HG03439 (cell line): ENCODE results near the gene LY6G6C.
A peak's percentile ranks its signal among the peaks of the same experiment; 100 is the strongest.
"Not testable (repeated sequence)": the region's sequence is repeated elsewhere in the genome, so short reads cannot be mapped to it uniquely, and the experiment has no call there.

ENCODE experiments used
- ATAC-seq: cut with Tn5 transposase; IDR thresholded peaks from one replicate; pipeline ENCODE4 v1.9.1; 2021; ENCODE audit warnings: mild to moderate bottlenecking, moderate library complexity; ENCODE audit not compliant: unreplicated experiment

Gene LY6G6C

DNA sequence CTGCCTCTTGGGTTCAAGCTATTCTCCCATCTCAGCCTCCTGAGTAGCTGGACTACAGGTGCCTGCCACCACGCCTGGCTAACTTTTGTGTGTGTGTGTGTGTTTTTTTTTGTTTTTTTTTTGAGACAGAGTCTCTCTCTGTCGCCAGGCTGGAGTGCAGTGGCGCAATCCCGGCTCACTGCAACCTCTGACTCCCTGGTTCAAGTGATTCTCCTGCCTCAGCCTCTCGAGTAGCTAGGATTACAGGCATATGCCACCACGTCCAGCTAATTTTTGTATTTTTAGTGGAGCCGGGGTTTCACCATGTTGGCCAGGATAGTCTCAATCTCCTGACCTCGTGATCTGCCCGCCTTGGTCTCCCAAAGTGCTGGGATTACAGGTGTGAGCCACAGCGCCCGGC lies 12.4 kb downstream of the LY6G6C start:
- ATAC-seq, result not testable (repeated sequence)

DNA sequence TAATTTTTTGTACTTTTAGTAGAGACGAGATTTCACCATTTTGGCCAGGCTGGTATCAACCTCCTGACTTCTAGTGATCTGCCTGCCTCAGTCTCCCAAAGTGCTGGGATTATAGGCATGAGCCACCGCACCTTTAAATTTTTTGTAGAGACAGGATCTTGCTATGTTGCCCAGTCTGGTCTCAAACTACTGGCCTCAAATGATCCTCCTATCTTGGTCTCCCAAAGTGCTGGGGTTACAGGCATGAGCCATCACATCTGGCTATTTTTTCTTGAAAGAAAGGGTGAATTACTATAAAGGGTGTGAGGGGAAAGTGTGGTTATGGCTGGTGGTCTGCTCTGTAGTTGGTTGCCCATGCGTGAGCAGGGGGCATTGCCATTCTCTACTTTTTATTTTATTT lies 13.3 kb downstream of the LY6G6C start:
- no peak for ATAC-seq

DNA sequence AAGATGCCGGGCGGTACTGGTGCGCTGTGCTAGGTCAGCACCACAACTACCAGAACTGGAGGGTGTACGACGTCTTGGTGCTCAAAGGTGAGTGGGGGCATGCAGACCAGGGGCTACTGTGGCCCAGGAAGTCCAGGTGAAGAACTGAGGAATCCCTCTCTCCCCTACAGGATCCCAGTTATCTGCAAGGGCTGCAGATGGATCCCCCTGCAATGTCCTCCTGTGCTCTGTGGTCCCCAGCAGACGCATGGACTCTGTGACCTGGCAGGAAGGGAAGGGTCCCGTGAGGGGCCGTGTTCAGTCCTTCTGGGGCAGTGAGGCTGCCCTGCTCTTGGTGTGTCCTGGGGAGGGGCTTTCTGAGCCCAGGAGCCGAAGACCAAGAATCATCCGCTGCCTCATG lies 13.8 kb downstream of the LY6G6C start:
- ATAC-seq, result no peak

DNA sequence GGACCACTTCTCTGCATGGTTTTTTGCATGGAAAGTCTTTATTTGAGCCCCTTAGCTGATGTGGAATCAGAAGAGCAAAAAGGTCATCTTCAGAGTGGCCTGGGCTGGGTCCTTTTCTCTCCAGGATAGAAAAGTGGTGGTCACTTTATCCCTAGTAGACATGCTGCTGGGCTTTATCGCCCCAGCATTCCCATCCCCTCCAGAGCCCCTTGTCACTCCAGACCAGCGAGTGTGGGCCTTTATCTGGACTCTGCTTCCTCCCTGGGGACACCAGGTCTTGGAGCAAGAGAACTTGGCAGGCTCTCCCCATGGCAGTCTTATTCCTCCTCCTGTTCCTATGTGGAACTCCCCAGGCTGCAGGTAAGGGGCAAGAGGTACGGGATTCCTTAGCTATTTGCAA lies 14.9 kb downstream of the LY6G6C start, which contains the start of gene LY6G6F:
Gene LY6G6F, plus strand, starts transcription at position 268 of the 400 bp plus-strand sequence. Its CDS starts 41 bp downstream, at position 309.
- ATAC-seq, result no peak

DNA sequence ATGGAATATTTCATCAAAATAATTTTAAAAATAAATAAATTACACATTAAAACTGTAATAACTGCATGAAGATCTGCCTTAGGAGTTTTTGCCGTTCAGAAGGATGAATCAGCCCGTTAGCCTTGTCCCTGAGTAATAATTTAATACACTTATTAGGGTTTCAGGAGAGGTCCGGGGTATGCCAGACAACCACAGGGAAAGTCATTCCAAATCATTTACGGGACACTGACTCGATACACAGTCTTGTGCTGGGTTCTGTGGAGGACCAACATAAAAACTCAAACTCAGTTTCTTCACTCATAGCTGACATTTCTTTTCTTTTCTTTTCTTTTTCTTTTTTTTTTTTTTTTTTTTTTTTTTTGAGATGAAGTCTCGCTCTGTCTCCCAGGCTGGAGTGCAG lies 15.6 kb downstream of the LY6G6C start:
- ATAC-seq, result no peak

DNA sequence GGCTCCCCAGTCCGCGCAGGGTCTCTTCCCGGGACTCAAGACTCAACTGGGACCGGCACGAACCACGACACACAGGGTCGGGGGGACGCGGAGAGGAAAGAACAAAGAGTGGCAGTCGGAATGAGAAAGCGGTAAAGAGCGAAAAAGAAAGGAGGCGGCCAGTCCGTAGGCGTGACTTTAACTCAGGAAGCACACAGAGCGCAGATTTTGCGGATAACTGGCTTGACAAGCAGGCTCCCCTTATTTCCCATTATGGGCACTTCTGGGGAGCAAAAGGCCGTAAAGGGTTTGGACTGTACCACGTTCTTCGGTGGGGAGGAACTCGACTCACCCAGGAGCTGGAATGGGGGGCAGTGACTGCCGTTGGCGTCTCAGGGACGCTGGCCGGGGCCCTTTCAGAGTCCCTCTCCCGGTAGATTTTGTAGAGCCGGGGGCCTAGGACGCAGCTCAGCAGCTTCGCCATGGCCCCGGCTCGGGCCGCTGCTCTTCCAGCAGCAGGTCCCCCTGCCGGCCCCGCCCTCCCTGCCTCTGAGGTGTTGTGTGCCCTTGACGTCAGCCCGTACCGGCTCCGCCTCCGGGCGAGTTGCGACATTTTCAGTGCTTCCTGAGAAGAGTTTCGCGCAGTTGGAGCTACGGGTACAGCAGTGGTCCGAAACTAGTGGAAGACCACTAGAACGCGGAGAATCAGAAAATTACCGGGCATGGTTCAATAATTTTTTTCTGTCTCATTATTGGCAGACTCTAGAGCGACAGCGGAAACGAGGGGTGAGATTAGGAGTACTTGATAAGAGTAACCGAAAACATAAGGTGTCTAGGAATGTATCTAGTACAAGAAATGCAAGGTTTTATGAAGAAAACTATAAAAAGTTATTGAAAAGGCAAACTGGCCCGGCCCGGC lies 18.5 kb downstream of the LY6G6C start, which contains the start of gene ABHD16A:
Gene ABHD16A, minus strand, starts transcription at position 506 of the 898 bp plus-strand sequence. Its CDS starts 43 bp downstream, at position 463.
- ATAC-seq, result peak; percentile 79

DNA sequence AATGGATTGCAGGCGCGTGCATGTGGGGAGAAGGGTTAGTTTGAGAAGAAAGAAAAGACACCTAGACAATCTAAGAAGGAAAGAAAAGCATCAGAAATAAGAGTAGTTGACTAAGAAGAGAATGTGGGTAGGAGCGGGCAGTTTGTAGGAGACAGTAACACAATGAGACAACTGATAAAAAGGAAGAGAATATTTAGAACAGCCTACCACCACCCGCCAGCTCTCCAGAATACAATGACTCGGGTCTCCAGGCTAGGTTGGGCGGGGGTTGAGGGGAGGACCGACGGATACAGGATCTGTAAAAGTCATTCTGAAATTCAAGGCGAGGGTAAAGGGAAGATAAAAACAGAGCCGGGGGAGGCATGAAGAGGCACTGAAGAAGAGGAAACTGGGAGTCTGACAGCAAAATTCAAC lies 19.1 kb downstream of the LY6G6C start:
- ATAC-seq, result no peak

DNA sequence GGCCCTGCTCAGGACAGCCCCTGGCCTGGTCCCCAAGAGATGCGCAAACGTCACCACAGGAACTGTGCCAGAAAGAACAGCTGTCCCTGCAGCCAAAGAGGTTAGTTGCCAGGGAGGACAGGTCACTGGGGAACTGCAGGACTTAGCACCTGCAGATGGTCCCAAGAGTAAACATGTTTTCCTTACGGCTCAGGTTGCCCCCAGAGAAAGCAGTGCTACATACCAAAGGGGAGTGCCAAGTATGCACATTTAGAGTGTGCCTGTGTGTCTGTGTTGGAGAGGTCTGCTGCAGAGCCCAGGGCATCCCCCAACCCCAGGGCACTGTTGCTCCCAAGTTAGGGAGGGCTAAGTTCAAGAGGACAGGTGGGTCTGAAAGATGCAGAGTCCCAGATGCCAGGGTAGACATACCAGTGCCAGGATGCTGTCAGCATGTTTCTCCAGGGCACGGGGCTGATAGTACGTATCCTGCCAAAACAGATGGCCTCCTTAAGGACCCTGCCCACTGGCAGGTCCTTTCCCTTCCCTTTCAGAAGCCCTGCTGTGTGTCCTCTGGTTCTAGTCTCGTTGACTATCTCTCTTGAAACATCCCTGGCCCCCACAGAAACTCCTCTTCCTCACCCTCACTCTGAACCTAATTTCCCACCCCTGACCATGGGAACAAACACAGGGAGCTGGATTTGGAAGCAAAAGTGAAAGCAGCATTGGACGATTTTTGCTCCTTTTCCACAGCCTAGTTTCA lies 19.7 kb downstream of the LY6G6C start:
- no peak for ATAC-seq

DNA sequence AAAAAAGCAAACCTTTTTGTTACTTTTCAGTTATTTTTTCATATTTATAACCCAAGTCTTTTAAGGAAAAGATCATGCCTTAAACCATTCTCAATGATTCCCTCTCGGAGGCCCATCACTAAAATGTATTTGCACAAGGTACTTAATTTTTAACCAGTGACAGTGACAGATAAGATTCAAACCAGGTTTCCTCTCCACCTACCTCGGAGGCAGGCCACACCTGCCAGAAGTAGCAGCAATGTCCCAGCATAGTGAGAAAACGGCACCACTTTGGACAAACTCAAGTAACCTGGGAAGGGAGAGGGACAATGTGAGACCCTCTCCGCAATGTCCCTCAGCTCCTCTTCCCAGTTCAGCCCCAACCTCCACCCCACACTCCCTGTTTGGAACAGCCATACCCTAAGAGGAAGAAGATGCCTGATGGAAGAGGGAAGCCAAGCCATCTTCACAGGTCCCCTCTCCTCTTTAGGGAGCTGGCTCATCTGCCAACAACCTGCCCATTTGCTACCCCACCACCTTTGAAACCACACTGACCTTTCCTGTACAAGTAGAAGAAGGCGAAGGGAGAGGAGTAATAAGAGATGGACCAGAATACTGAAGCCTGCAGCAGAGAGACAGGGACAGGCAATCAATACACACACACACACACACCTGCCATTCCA lies 20.7 kb downstream of the LY6G6C start:
- ATAC-seq, result no peak

DNA sequence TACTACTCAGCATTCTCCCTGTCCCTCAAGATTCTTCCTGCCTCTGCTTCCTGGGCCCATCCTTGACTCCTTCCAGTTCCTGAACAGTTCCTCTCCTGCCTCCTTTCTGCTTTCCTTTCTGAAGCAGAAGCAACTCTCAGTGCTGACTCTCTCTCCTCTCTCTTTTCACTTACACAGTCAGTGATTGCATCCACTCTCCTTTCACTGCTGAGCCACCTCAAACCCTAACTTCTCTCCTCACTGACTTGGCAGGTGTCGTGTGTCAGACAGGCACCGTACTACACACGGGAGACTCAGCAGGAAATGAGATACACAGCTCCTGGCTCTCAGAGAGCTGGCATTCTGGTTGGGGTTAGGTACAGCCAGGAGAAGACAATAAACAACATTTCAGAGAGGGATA lies 24.0 kb downstream of the LY6G6C start:
- ATAC-seq, result no peak

DNA sequence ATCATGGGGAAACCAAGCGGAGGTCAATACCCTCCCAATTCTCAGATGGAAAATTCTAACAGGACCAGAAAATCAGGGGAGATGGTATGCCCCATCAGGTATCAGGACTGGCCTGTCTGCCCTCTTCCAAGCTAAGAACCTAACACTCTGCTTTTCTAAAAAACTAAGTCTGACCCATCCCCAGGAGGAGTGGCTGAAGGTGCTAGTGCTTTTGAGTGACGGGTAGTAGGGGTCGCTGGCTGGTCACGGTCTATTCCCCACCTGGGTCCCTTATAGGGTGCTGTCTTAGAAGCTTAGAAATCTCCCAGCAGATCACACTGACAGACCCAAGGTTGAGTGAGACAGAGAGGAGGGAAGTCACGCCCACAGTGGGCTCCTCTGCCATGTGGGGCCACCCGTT lies 28.0 kb downstream of the LY6G6C start:
- ATAC-seq, result no peak

DNA sequence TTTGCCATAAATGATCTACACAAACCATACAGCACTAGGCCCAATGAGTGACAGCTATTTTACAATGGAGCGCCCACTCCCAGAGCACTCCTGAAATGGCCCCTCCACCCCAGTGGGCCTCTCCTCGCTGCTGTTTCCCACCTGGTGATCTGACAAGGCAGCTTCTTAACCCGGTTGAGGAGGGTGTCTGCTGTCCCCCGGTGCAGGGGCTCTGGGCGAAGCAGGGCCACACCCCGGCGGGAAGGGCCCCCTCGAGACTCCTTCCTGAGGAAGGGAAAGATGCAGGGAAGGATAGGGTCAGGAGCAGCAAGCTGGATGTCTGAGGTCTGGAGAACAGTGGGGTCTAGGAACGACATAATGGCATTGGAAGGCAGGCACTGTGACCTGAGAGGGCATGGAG lies 28.7 kb downstream of the LY6G6C start:
- ATAC-seq, result no peak

DNA sequence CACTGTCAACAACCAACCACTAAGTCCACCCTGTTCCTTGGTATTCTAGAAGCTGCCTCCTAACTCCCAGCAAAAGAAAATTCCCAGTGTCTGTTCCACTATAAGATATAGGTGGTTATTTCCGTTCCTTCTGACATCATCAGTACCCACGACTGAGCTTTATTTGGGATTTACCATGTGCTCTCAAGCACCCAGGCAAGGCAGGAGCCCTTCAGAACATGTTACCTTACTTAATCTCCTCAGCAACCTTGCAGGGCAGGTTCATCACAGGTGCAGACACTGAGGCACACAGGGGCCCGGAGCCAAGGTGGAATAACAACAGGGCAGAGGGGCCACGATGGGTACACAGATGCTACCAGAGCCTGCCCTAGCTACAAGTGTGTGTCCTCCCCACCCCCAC lies 29.2 kb downstream of the LY6G6C start:
- no peak for ATAC-seq

DNA sequence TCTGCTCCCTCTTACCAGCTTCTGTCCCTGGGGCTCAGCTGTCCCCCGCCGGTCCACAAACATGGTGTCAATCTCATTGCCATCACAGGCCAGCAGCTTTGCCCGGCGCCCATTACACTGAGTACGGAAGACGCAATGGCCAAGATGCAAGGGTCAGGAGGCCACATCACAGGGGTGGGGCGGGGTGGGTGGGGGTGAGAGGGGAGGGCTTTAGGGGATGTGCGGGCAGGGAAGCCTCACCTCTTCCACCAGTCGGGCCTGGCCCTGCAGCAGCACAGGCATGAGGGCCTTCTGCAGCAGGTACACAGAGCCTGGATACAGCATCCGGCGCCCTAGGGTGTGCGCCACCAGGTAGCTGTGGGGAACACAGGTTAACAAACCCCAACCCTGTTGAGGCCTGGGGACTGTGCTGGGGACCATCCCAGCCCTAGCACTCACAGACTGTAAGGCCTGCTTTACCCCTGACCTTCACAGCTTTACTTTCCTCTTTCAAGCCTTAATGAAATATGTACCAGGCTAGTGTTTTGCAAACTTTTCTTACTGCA lies 29.9 kb downstream of the LY6G6C start:
- no peak for ATAC-seq

DNA sequence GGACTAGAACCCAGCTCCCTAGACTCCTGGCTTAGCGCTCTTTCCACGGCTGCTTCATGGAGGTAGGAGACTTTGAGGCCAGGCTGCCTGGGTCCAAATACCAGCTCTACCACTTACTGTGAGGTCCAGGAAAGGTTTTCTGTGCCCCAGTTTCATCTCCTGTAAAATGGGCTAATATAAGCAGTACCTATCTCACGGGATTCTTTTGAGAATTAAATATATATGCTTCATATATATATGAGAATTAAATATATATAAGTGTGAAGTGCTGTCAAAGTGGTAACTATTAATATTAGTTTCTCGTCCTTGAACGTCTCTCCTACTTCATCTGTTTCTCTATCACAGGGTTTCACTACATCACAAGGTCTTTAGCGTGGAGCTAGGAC lies 30.5 kb downstream of the LY6G6C start:
- no peak for ATAC-seq

DNA sequence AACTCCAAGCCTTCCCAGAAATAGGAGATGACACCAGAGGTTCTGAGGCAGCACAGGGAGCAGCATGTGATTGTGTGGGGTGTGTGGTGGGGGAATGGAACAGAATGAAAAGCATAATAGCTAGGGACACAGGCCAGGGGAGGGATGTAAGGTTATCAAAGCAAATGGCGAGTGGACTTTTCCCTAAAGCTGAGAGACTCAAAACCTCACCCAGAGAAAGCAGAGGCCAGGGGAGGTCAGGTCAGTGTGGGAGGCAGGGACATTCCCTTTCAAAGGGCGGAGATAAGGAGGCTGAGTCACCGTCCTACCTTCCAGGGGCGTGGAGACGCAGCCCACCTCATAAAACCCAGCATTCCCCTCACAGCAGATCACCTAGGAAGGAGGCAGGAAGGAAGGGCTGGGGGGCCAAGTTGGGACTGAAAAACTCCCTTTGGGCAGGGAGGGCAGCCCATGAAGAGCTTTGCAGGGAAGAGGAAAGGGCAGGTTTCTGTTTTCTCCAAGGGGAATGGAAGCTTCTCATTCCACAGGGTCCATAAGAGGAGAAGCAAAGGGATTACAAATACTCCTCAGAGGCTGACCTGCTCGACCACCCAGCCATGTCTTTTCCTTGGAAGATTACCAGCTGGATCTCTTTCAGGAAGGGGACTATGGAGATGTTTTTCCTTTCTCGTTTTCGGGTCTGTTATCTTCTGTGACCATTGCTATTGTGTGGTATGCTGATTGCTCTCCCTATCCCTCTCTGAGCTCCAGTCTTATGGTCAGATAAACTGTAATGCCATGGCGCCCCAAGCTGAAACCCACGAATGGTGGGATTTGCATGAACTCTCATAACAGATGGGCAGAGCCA lies 31.1 kb downstream of the LY6G6C start:
- ATAC-seq, result no peak

DNA sequence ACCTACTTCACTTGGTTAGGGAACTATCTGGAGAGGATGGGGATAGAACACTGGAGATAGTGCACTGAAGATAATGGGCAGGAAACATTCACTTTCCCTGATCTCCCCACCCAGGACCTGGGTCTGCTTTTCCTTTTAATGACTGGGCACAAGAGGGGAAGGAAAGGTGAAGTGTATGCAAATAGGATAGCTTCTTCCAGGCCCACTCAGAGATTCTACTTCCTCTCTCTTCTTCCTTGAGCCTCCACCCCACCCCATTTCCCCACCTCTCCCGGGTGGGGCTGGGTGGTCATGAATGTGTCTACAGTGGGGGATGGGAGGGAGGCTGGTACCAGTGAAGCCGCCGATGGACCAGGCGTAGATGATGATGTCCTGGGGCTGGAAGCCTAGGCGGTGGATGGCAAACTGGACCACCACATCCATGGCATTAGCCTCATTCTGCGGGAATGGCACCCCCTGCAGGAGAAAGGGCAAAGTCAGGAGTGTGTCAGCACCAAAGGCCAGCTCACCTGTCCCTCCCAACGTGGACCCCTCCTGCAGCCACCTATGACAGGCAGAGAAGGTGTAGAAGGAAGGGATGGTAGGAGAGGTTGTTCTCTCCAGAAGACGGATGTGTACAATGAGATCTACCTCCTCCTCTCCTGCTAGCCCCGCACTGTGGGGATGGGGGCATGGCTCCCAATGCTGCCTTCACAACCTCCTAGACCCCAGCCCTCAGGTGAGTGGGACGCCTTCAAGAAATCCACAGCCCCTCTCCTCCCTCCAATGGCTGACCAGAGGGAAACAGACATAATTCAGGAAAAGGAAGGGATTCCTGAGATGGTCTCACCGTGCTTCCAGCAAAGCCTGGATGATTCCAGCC lies 32.1 kb downstream of the LY6G6C start:
- ATAC-seq, result no peak

DNA sequence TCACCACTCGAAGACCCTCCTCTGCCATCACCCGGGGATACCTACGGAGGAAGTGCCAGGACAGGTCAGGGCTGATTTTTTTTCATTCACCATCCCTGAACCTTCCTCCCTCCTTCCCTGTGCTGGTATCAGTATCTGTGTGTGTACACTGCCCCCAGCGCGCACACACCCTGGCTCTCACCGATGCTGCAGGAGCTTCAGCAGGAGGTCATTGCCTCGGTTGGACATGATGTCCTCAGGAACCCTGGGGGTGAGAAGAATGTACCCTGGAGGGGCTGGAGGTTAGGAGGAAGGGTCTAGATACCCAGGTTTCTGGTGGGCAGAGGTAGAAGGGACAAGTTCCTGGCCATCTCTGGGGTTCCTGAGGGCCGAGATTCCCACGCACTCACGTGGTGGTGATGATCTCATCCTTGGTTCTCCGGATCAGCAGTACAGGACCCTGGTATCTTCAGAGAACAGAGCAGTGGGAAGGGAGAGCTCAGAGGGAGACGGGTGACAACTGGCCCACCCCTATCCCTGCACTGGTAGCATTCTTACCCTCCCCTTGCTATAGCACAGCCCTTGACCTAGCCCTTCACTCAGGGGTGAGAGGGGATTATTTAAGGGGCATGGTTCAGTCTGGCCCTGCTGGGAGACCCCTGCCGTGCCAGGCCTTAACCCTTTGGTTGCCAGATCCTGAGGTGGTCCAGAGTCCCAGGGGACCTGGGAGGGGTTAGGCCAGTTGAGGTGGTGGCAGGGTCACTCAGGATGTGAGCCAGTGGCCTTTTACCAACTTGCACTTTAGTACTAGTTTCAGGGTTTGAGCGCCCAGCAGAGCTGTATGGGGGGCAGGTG lies 33.5 kb downstream of the LY6G6C start:
- ATAC-seq, result no peak
